GM21447 (cell line): ENCODE results near the gene EXO5.
"Not testable (repeated sequence)": the region's sequence is repeated elsewhere in the genome, so short reads cannot be mapped to it uniquely, and the experiment has no call there.

Source experiments
- ATAC-seq: cut with Tn5 transposase; IDR thresholded peaks from one replicate; pipeline ENCODE4 v1.9.1; 2021; ENCODE audit not compliant: unreplicated experiment

Gene EXO5

GRCh38 chr1:40546957-40547356 is 38.4 kb downstream of the EXO5 start:
- ATAC-seq, result no peak

GRCh38 chr1:40553017-40553416 is 44.5 kb downstream of the EXO5 start:
- no peak for ATAC-seq

- ATAC-seq, result not testable (repeated sequence)
Observed at GRCh38 chr1:40554807-40555206, 46.2 kb downstream of the EXO5 start.

- no peak for ATAC-seq
Observed at GRCh38 chr1:40556121-40556520, 47.6 kb downstream of the EXO5 start.

- ATAC-seq, result not testable (repeated sequence)
Observed at GRCh38 chr1:40558241-40558640, 49.7 kb downstream of the EXO5 start.

GRCh38 chr1:40562185-40562584 is 53.6 kb downstream of the EXO5 start:
- no peak for ATAC-seq

- no peak for ATAC-seq
Observed at GRCh38 chr1:40563266-40563665, 54.7 kb downstream of the EXO5 start.

GRCh38 chr1:40564506-40564905 is 55.9 kb downstream of the EXO5 start:
- no peak for ATAC-seq

- ATAC-seq, result no peak
Observed at GRCh38 chr1:40564913-40565312, 56.3 kb downstream of the EXO5 start.
